ENCODE measurements around the gene AIG1.
"Not testable (repeated sequence)": the region's sequence is repeated elsewhere in the genome, so short reads cannot be mapped to it uniquely, and the experiment has no call there.

Gene AIG1

GRCh38 chr6:143128681-143129015 is 68.0 kb downstream of the AIG1 start:
- no peak for DNase-seq (ENCODE audit: low read depth)

GRCh38 chr6:143130928-143131327 is 70.2 kb downstream of the AIG1 start:
- no peak for DNase-seq (ENCODE audit: low read depth)

GRCh38 chr6:143135325-143135724 is 74.6 kb downstream of the AIG1 start:
- DNase-seq (ENCODE audit: low read depth) = no peak

GRCh38 chr6:143135797-143136561 is 75.3 kb downstream of the AIG1 start:
- DNase-seq (ENCODE audit: low read depth) = no peak

GRCh38 chr6:143136647-143137046 is 76.0 kb downstream of the AIG1 start:
- DNase-seq (ENCODE audit: low read depth) = no peak

GRCh38 chr6:143139239-143139784 is 78.6 kb downstream of the AIG1 start:
- DNase-seq (ENCODE audit: low read depth) = no peak

- DNase-seq (ENCODE audit: low read depth) = not testable (repeated sequence)
Measured at GRCh38 chr6:143139884-143140283, 79.2 kb downstream of the AIG1 start.

GRCh38 chr6:143140767-143141166 is 80.1 kb downstream of the AIG1 start:
- no peak for DNase-seq (ENCODE audit: low read depth)

- DNase-seq (ENCODE audit: low read depth) = peak; percentile 94
Measured at GRCh38 chr6:143141442-143141841, 80.8 kb downstream of the AIG1 start.

- DNase-seq (ENCODE audit: low read depth) = no peak
Measured at GRCh38 chr6:143146186-143146851, 85.6 kb downstream of the AIG1 start.

- peak; percentile 59 for DNase-seq (ENCODE audit: low read depth)
Measured at GRCh38 chr6:143149771-143150170, 89.1 kb downstream of the AIG1 start.

- no peak for DNase-seq (ENCODE audit: low read depth)
Measured at GRCh38 chr6:143150281-143150680, 89.6 kb downstream of the AIG1 start.

- no peak for DNase-seq (ENCODE audit: low read depth)
Measured at GRCh38 chr6:143151381-143151780, 90.7 kb downstream of the AIG1 start.

- no peak for DNase-seq (ENCODE audit: low read depth)
Measured at GRCh38 chr6:143155681-143156080, 95.0 kb downstream of the AIG1 start.

- no peak for DNase-seq (ENCODE audit: low read depth)
Measured at GRCh38 chr6:143157131-143157530, 96.4 kb downstream of the AIG1 start.

- no peak for DNase-seq (ENCODE audit: low read depth)
Measured at GRCh38 chr6:143158113-143158581, 97.5 kb downstream of the AIG1 start.

GRCh38 chr6:143159001-143159400 is 98.3 kb downstream of the AIG1 start:
- no peak for DNase-seq (ENCODE audit: low read depth)

- DNase-seq (ENCODE audit: low read depth) = no peak
Measured at GRCh38 chr6:143160015-143160414, 99.3 kb downstream of the AIG1 start.

- DNase-seq (ENCODE audit: low read depth) = no peak
Measured at GRCh38 chr6:143160439-143161220, 99.9 kb downstream of the AIG1 start.

- DNase-seq (ENCODE audit: low read depth) = no peak
Measured at GRCh38 chr6:143163621-143164020, 102.9 kb downstream of the AIG1 start.

GRCh38 chr6:143164565-143165105 is 103.9 kb downstream of the AIG1 start:
- no peak for DNase-seq (ENCODE audit: low read depth)

- DNase-seq (ENCODE audit: low read depth) = no peak
Measured at GRCh38 chr6:143165315-143165855, 104.7 kb downstream of the AIG1 start.
